Activated gamma-delta T cell (primary cell): ENCODE results near the gene EML4.
"Not testable (repeated sequence)": the region's sequence is repeated elsewhere in the genome, so short reads cannot be mapped to it uniquely, and the experiment has no call there.

Source experiments
- DNase-seq: peaks from one replicate; lab custom pipeline; 2025; lab: John Stamatoyannopoulos, UW
- total RNA-seq, 2 donors: gene quantifications; one replicate each; lab custom pipeline; 2026; lab: John Stamatoyannopoulos, UW

The EML4 gene, protein sequence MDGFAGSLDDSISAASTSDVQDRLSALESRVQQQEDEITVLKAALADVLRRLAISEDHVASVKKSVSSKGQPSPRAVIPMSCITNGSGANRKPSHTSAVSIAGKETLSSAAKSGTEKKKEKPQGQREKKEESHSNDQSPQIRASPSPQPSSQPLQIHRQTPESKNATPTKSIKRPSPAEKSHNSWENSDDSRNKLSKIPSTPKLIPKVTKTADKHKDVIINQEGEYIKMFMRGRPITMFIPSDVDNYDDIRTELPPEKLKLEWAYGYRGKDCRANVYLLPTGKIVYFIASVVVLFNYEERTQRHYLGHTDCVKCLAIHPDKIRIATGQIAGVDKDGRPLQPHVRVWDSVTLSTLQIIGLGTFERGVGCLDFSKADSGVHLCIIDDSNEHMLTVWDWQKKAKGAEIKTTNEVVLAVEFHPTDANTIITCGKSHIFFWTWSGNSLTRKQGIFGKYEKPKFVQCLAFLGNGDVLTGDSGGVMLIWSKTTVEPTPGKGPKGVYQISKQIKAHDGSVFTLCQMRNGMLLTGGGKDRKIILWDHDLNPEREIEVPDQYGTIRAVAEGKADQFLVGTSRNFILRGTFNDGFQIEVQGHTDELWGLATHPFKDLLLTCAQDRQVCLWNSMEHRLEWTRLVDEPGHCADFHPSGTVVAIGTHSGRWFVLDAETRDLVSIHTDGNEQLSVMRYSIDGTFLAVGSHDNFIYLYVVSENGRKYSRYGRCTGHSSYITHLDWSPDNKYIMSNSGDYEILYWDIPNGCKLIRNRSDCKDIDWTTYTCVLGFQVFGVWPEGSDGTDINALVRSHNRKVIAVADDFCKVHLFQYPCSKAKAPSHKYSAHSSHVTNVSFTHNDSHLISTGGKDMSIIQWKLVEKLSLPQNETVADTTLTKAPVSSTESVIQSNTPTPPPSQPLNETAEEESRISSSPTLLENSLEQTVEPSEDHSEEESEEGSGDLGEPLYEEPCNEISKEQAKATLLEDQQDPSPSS
- total RNA-seq, result 550 to 668 reads per million in 2 donors

DNA sequence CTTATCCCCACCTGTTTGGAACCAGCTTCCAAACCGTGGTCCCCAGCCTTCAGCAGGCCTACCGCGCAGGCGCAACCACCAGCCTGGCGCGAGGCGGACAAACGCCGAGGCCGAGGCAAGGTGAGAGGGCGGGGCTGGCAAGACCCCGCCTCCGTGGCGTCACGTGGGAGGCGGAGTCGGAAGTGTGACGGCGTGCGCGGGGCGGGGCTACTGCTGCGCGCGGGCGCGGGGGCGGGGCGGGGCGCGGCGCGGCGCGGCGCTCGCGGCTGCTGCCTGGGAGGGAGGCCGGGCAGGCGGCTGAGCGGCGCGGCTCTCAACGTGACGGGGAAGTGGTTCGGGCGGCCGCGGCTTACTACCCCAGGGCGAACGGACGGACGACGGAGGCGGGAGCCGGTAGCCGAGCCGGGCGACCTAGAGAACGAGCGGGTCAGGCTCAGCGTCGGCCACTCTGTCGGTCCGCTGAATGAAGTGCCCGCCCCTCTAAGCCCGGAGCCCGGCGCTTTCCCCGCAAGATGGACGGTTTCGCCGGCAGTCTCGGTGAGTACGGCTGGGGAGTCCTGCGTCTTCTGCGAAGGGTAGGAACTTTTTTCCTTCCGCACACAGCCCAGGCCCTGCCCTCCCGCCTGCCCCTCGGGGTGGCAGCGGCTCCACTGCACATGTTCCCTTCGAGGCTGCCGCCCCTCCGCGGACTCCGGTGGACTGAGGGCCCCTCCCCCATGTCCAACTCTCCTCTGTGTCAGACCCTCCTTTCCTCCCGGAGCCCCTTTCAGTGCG is at the start of gene EML4:
Gene EML4, plus strand, starts transcription at position 254 of the 774 bp plus-strand sequence. Its CDS starts 259 bp downstream, at position 513.
- peak; percentile 84 for DNase-seq

DNA sequence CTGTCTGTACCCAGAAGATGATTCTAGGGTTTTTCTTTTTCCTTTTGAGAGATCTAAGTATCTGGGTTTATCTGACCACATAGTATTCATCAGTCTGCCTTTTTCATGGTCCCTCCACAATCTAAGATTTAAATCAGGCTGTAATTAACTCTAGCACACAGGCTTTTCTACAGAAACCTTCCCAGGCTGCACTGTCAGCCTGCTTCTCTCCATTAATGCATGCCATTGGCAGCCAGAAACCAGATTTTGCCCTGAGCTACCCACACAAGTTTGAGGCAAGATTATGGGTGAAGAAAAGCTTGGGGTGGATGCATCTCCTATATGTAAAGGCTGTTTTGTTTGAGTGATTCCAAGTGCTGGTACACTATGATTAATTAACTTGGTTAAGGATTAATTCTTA is 45.7 kb upstream of the EML4 start:
- no peak for DNase-seq

DNA sequence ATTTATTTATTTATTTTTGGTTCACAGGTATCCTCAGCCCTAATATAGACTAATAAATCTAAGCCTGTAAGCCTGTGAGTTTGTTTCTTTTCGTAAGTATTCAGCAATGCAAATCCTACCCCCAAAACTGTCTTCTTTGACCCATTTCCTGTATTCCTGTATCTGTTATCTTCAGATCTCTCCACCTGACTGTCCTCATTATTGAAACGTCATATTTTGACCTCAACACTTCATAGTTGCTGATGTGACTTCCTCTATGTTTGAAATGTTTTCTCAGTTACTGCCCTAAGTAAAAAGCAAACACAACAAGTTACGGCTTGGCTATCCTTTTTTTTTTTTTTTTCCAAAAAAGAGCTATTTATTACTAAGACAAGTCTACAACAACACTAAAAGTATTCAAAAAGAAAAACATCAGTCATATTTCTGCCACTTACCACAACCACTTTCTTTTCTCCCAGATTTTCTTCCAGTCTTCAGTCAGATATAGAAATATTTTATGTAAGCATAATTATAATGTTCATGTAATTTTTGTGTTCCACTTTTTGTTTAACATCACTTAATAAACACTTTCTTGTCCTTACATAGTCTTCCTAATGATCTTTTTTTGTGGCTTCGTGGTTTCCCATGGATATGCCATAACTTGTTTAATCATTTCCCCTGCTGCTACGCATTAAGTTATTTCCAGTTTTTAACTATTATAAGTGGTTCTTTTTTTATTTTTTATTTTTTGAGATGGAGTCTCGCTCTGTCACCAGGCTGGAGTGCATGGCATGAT is 45.0 kb upstream of the EML4 start:
- no peak for DNase-seq

DNA sequence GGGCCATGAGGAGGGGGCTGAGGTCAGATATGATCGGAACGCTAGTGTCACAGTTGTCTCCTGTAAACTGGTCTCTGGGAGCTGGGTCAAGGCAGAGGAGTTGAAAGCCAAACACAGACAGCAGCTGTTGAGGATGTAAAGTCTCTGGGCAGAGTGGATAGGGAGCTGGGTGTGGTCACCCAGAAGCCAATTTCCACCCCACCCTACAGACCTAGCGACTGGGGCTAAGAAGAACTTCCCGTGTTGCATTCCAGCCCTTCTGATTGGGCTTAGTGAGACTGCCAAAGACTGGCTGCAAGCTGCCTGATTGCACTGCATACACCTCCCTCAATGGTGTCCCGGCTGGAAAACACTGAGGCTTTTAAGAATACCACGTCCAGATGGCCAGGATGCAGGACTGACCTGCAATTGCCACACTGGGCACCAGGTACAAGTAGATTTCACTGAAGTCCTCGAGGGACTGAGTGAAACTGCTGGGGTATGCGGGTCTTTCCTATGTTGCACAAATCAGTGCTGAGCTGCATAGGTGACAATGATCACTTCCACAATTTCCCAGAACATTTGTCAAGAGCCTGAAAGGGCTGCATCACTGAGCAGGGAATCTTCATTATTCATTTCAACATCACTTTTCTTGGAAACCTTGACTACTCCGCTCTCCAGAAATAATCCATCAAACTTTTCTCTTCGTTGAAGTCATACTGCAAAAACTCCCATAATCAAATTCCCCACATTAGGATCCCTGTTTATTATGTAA is 43.1 kb upstream of the EML4 start:
- no peak for DNase-seq

DNA sequence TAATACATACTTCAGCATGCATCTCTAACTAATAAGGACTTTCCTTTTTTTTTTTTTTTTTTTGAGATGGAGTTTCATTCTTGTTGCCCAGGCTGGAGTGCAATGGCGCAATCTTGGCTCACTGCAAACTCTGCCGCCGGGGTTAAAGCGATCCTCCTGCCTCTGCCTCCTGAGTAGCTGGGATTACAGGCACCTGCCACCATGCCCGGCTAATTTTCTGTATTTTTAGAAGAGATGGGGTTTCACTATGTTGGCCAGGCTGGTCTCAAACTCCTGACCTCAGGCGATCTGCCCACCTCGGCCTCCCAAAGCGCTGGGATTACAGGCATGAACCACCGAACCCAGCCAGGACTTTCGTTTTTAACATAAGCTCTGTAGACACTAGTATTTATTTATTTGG is 42.3 kb upstream of the EML4 start:
- DNase-seq, result not testable (repeated sequence)

DNA sequence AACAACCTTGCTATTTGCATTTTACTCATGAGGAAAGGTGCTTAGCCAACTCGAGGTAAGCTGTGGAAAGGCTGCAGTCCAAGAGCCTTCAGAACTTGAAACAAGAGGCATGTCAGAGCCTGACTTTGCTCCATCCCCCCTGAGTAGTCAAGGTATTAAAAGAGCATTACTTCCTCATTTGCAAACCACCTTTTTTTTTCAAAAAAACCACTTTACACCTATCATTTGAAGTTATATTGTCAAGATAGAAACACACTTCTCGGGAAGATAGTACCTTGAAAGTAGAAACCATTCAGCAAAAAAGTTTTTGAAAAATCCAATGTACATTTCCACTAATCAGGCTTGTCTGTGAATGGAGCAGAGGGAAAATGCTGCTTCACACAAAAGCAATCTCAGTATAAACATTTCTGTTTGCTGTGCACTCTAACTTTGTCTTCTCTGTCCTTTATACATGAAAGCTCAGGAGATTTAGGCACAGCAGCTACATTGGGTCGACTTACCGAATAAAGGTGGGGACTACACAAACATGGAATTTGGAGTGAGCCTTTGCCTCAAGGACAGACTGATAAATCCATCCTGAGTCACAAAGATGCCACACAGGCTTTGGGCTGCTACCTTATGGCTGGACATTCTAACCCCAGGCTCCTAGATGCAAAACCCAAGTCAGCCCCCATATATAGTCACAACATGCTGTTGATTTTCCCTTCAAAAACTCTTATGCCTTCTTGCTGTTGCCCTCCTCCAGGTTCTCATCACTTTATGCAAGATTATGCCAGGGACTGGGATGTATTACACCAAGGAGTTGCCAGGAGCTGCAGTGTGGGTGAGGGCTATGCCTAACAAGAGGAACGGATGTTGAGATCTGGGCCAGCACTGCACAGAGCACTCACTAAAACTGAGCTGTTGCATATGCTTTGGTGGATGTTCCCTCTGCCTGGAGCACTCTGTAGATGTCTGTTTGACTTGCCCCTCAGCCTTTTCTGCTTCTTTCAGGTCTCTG is 41.4 kb upstream of the EML4 start:
- no peak for DNase-seq

DNA sequence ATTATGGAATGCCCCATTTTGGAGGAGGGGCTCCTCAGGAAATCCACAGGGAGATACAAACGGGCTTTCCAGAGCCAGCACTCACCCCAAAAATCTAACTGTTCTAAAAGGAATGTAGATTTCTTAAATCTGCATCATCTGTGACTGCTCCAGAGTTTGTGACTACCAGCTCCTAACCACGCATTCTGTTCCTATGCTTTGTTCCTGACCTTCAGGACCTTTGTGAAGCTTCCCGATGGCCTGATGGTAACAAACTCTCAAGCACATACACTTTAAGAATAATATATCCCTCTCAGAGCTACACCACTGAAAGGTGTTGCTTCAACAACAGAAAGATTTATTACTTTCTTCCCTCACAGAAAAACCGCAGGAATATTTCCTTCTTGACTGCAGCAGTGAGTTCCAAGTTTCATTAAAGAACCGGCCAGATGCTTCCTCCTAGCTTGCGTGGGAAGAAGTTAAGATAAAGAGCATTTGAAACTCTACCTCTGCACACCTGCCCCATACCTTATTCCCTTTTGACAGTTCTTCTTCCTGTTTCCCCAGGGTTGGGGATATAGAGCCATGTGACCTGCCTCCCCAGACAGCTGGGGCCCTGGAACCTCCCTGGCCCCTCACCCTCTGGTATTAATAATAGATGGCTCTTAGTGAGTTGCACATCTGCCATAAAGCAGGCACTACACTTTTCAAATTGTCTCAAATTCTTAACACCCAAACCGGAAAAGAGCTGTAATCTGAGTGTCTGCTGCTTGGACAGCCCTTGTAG is 40.2 kb upstream of the EML4 start:
- no peak for DNase-seq

DNA sequence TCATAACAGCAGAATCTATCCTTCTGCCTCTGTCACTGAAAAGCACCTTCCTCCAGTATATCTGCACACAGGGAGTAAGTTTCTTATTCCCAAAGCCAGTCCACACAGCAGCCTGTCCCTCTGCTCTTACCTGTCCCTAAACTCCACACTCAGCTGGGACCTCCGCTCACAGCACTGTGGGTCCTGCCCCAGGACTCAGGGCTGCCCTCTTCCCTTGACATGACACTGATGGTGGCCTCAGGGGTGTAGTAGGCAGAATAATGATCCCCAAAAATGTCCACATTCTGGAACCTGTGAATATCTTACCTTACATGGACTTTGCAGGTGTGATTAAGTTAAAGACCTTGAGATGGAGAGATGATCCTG is 39.7 kb upstream of the EML4 start:
- no peak for DNase-seq

DNA sequence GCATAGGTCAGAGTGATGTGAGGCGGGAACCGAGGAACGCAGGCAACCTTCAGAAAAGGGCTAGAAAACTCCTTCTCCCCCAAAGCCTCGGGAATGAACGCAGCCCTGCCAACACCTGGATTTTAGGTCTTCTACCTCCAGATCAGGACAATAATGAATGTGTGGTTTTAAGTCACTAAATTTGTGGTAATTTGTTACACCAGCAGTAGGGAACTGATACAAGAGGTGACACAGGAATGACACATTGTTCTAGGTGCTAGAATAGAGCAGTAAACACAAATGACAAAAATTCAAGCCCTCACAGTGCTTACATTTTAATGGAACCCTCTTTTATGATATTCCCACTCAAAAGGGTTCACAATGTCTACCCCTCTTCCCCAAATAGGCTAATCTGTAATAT is 39.2 kb upstream of the EML4 start:
- no peak for DNase-seq

DNA sequence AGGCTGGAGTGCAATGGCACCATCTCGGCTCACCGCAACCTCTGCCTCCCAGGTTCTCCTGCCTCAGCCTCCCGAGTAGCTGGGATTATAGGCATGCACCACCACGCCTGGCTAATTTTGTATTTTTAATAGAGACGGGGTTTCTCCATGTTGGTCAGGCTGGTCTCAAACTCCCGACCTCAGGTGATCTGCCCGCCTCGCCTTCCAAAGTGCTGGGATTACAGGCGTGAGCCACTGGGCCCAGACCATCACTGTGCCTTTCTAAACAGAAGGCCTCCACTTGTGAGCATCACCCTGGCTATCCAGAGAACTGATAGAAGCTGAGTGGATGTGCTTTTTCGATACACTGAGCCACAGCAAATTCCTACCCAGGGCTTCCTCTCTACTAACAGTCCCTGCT is 38.3 kb upstream of the EML4 start:
- DNase-seq, result not testable (repeated sequence)

DNA sequence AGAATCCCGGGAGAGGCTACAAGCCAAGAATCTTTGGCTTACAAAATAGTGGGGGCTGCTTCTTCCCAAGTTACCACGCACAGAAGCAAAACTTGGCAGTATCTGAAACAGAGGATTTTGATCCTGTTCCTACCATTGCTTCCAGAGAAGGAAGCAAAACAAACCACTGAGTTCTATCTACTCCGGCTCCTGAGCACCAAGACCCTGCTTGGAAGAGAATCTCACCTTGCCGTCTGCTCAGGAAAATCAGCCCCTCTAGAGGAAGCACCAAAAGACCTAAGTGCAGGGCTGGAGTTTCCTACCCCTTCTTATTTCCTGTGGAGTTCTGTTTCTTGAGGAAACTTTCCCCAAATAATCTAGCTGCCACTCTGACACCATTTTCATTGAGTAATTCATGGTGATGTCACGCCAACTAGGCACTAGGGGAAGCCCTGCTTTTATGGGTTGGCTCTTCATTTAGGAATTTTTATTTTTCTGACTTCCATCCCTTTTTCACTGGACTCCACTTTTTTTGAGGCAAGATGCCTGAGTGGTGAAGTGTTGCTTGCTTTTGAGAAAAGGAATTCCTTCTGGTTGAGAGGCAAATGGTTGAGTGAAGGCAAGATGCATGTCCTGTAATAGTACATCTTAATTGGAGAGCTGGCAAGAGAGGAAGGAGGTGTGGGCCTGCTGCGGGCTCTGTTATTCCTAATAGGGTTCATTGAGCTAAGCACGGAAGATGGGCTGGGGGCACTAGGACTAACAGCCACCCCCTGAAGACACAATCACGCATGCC is 36.8 kb upstream of the EML4 start:
- DNase-seq, result no peak

DNA sequence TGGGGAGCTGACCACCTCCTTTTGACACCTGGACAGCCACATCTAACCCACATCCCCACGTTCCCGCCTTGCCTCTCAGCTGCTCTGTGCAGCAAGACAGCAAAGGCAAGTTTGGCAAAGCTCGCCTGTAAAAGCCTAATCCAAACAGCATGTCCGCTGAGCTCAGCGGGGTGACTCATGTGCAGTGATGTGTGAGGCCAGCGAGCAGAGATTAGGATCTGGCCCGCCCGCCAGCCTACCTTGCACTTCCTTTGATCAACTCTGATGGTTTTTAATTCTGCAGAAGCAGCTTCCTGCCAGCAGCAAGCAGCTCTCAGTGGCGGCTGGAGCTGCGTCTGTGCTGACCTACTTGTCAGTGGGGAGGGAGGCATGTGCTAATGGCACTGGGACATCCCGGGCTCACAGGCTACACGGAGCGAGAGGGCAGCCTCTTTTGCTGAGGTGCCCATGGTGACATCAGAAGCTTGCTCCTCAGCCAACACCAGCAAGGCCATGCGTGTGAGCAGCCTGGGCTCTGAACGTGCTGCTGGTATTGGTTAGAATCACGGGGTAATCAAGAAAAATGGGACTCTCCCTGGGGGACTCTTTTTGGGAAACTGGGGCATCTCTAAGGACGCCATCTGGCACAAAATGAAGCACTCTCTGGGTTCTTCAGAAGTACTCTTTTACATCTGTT is 36.0 kb upstream of the EML4 start:
- peak; percentile 74 for DNase-seq

DNA sequence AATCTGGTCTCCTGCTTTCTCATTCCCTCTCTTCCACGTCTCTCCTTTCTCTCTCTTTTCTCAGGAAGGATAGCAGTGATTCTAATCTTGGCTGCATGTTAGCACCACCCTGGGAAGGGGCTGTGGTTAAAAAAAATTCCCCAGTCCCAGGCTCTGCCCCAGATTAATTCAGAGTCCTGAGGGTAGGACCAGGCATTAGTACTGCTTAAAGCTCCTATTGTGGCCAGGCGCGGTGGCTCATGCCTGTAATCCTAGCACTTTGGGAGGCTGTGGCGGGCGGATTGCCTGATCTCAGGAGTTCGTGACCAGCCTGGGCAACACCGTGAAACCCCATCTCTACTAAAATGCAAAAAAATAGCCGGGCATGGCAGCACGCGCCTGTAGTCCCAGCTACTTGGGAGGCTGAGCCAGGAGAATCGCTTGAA is 35.4 kb upstream of the EML4 start:
- DNase-seq, result no peak

DNA sequence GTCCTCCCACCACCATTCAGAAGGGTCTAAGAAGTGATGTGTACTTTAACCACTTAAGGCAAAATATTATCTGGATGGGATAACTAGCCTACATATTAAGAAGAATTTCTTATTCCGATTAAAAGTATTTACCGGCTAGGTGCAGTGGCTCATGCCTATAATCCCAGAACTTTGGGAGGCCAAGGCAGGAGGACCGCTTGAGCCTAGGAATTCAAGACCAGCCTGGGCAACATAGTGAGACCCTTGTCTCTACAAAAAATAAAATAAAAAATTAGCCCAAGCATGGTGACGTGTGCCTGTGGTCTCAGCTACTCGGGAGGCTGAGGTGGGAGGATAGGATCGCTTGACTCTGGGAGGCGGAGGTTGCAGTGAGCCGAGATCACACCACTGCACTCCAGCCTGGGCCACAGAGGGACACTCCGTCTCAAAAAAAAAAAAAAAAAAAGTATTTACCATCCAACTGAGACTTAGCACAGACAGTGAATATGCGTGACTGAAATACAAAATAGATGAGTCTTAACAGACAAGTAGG is 34.7 kb upstream of the EML4 start:
- DNase-seq, result not testable (repeated sequence)

DNA sequence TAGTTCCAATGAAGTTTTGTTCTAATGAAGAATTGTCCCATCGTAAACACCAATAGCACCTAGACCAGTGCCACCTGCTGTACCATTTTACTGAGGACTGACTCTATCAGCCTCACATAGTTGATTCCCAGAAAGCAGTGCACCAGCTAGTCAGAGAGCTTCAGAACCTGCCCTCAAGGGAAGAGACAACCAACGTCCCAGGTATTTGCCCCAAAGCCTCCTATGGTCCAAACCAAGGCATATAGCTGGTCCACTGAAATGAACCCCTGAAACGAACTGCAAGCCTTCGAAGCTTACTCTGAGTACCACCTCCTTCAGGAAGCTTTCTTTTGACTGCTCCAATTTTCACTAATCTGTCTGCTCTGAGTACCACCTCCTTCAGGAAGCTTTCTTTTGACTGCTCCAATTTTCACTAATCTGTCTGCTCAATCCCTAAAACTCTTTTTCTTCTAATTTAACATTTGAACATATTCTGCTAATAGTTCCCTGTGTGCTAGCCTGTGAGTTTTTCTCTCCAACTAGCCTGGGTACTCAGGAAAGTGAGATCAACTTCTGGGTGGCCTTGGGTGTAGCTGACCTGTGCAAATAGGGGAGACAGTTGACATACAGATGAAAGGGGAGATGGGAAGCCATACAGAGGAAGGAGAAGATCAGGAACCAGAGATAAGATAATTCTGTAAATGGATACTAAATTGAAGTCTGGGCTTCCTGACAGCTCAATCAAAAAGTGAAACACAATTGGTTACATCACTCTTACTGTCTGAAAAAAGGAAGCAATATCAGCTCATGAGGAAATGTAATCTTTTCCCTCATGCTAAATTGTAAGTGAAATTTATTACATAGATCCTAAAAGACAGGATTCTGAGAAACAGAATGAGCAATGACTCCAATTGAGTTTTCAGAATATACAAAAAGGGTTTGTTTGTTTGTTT is 33.5 kb upstream of the EML4 start:
- no peak for DNase-seq

DNA sequence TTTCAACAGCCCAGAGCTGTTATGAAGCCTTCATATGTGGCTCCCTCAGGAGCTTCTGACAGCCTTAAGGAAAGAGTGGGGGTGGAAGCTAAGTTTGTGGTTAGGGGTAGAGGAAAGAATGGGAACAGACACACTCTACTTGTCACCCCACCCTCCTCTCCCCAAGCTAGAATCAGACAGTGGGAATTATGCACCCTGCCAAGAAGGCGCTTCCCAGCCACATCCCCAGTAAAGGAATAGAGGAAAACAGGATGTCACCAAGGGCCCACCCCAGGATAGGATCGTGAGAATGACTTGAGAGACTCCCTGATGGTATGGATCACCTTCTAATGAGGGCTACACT is 32.4 kb upstream of the EML4 start:
- DNase-seq, result no peak
